ENCODE data around the gene CACNA1I. TPM values are rescaled to one million over a fixed set of nuclear protein-coding genes. Genes with fewer than 3 reads are reported as not detected.

The CACNA1I gene
- total RNA-seq, 2 experiments from 2014 or later: 0.07 to 0.09 TPM

GRCh38 chr22:39706376-39707140 is 136.0 kb downstream of the CACNA1I start:
- intact Hi-C loops (cut with micrococcal nuclease): no loop called here
- no peaks in the 10 kb centered on the region for H3K9me3 Mint-ChIP-seq
- ChIA-PET POLR2A (no interaction called here), CTCF (interaction anchor here (1.5 kb wide), 1 partner anchor 163 kb away, joined by 3 read pairs; no protein-coding TSS in a partner anchor)
- H3K27ac Mint-ChIP-seq: no peak overlapping the region
- TF ChIP-seq CTCF (IDR thresholded peaks at IDR 0.05): no peak
- no peaks in the 10 kb centered on the region for H3K36me3 Mint-ChIP-seq (ENCODE audit: low read depth)
- DNase-seq: no peak
- ATAC-seq: no peak
- peaks cover 3% of the 10 kb centered on the region for H3K27me3 Mint-ChIP-seq
- H3K4me1 Mint-ChIP-seq (ENCODE audit: low read depth): no peaks in the 10 kb centered on the region
- no peak overlapping the region for H3K4me3 Mint-ChIP-seq

- DNase-seq (no peak), ATAC-seq (no peak)
- POLR2A ChIA-PET: no interaction called here
- CTCF ChIA-PET: interaction anchor here (1.5 kb wide), 1 partner anchor 164 kb away, joined by 3 read pairs; no protein-coding TSS in a partner anchor
- Mint-ChIP-seq H3K36me3 (ENCODE audit: low read depth) (no peaks in the 10 kb centered on the region), H3K4me3 (no peak overlapping the region), H3K9me3 (no peaks in the 10 kb centered on the region), H3K4me1 (ENCODE audit: low read depth) (no peaks in the 10 kb centered on the region), H3K27ac (no peak overlapping the region), H3K27me3 (peaks cover 3% of the 10 kb centered on the region)
- TF ChIP-seq CTCF (IDR thresholded peaks at IDR 0.05): no peak
- intact Hi-C loops (cut with micrococcal nuclease): no loop called here
These were observed 136.8 kb downstream of the CACNA1I start for GRCh38 chr22:39707351-39707750.

GRCh38 chr22:39707816-39708215 is 137.3 kb downstream of the CACNA1I start:
- H3K27ac Mint-ChIP-seq: no peak overlapping the region
- POLR2A ChIA-PET: no interaction called here
- intact Hi-C loops (cut with micrococcal nuclease): no loop called here
- no peaks in the 10 kb centered on the region for H3K9me3 Mint-ChIP-seq
- no peaks in the 10 kb centered on the region for H3K36me3 Mint-ChIP-seq (ENCODE audit: low read depth)
- ATAC-seq: no peak
- H3K4me3 Mint-ChIP-seq: no peak overlapping the region
- DNase-seq: no peak
- no peak for TF ChIP-seq CTCF (IDR thresholded peaks at IDR 0.05)
- no peaks in the 10 kb centered on the region for H3K4me1 Mint-ChIP-seq (ENCODE audit: low read depth)
- peaks cover 3% of the 10 kb centered on the region for H3K27me3 Mint-ChIP-seq
- CTCF ChIA-PET: interaction anchor here (1.5 kb wide), 1 partner anchor 164 kb away, joined by 3 read pairs; no protein-coding TSS in a partner anchor

DNA sequence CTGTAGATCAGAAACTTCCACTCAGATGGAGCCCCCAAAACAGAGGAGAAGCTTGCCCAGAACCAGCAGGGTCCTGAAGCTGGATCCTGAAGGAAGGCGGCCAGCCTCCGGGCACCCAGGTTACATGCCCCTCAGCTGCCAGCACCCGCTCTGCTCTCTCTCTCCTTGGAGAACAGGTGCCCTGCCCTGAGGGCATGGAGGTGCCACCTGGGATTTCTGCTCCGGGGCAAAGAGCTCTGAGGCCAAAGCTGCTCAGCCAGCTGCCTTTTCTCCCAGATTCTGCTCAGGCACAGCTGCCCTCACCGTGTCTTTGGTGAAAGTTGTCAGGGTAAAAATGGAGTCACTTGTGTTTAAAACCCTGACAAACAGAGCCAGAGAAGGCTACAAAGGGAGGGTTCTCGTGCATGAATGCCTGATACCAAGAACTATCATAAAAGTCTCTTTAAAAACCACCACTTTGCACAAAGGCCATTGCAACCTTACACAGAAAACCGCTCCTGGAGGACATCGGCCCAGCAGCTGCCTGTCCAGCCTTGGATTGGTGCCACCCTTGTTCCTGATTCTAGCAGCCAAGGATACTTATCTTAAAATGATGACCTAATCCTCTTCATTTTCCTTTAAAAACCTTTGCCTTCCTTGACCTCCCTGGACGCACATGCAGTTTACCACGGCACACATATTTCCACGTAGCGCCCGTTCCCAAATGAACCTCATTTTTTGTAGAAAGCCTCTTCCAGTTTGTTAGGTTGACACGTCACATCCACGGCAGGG is 140.0 kb downstream of the CACNA1I start:
- no peak overlapping the region for H3K4me3 Mint-ChIP-seq
- peaks cover 3% of the 10 kb centered on the region for H3K27me3 Mint-ChIP-seq
- no peaks in the 10 kb centered on the region for H3K9me3 Mint-ChIP-seq
- no peak overlapping the region for H3K27ac Mint-ChIP-seq
- no peak for TF ChIP-seq CTCF (IDR thresholded peaks at IDR 0.05)
- intact Hi-C loops (cut with micrococcal nuclease): no loop called here
- POLR2A ChIA-PET: no interaction called here
- CTCF ChIA-PET: interaction anchor here (1.5 kb wide), 1 partner anchor 96 kb away, joined by 4 read pairs; no protein-coding TSS in a partner anchor
- no peaks in the 10 kb centered on the region for H3K4me1 Mint-ChIP-seq (ENCODE audit: low read depth)
- H3K36me3 Mint-ChIP-seq (ENCODE audit: low read depth): no peaks in the 10 kb centered on the region
- no peak for ATAC-seq
- DNase-seq: no peak

DNA sequence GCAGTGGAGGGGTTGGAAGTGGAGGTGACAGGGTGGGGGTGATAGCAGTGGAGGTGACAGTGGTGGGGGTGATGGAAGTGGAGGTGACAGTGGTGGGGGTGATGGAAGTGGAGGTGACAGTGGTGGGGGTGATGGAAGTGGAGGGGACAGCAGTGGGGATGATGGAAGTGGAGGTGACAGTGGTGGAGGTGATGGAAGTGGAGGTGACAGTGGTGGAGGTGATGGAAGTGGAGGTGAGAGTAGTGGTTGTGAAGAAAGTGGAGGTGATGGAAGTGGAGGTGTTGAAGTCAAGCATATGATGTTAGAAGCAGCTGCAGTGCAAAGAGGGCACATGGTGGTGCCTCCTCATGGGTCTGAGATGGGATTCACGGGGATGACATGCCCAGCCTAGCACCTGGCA is 141.5 kb downstream of the CACNA1I start:
- POLR2A ChIA-PET: no interaction called here

More for the DNA sequence above, 141.5 kb downstream of the CACNA1I start:
- H3K27me3 Mint-ChIP-seq: peaks cover 3% of the 10 kb centered on the region
- ATAC-seq (no peak), DNase-seq (no peak)
- no peaks in the 10 kb centered on the region for H3K36me3 Mint-ChIP-seq (ENCODE audit: low read depth)
- no peak for TF ChIP-seq CTCF (IDR thresholded peaks at IDR 0.05)
- no peak overlapping the region for H3K4me3 Mint-ChIP-seq
- no peaks in the 10 kb centered on the region for H3K9me3 Mint-ChIP-seq
- H3K4me1 Mint-ChIP-seq (ENCODE audit: low read depth): no peaks in the 10 kb centered on the region
- H3K27ac Mint-ChIP-seq: no peak overlapping the region
- intact Hi-C loops (cut with micrococcal nuclease): no loop called here
- CTCF ChIA-PET: interaction anchor here (1.2 kb wide), 1 partner anchor 95 kb away, joined by 3 read pairs; no protein-coding TSS in a partner anchor

Measured in activated CD8-positive, alpha-beta T cell treated with anti-CD3 and anti-CD28 coated beads for 36 hours (primary cell).